Measurements from ENCODE around the gene TMEM235.
"Not testable (repeated sequence)": the region's sequence is repeated elsewhere in the genome, so short reads cannot be mapped to it uniquely, and the experiment has no call there.

Gene TMEM235

GRCh38 chr17:78251773-78252103 lies 20.3 kb downstream of the TMEM235 start:
- Histone ChIP-seq H3K4me1 (ENCODE audit: control insufficient read depth, insufficient read depth, low read length) (peaks cover 42% of the 10 kb centered on the region), H3K4me3 (ENCODE audit: low read depth, low read length) (no peak overlapping the region), H3K27ac (ENCODE audit: low read depth, low read length) (no peak overlapping the region), H3K9ac (ENCODE audit: low read length) (no peak overlapping the region), H3K36me3 (ENCODE audit: control insufficient read depth, insufficient read depth, low read length) (no peaks in the 10 kb centered on the region), H3K9me3 (ENCODE audit: control insufficient read depth, insufficient read depth, low read depth, low read length) (no peaks in the 10 kb centered on the region), H3K27me3 (ENCODE audit: control insufficient read depth, insufficient read depth, low read length) (no peaks in the 10 kb centered on the region)

GRCh38 chr17:78252111-78252634 lies 20.7 kb downstream of the TMEM235 start:
- Histone ChIP-seq H3K9ac (ENCODE audit: low read length) (no peak overlapping the region), H3K27me3 (ENCODE audit: control insufficient read depth, insufficient read depth, low read length) (no peaks in the 10 kb centered on the region), H3K4me1 (ENCODE audit: control insufficient read depth, insufficient read depth, low read length) (peaks cover 46% of the 10 kb centered on the region), H3K4me3 (ENCODE audit: low read depth, low read length) (no peak overlapping the region), H3K9me3 (ENCODE audit: control insufficient read depth, insufficient read depth, low read depth, low read length) (no peaks in the 10 kb centered on the region), H3K36me3 (ENCODE audit: control insufficient read depth, insufficient read depth, low read length) (no peaks in the 10 kb centered on the region), H3K27ac (ENCODE audit: low read depth, low read length) (no peak overlapping the region)

- no peak overlapping the region for H3K9ac ChIP-seq (ENCODE audit: low read length)
- H3K36me3 ChIP-seq (ENCODE audit: control insufficient read depth, insufficient read depth, low read length) = no peaks in the 10 kb centered on the region
- no peaks in the 10 kb centered on the region for H3K27me3 ChIP-seq (ENCODE audit: control insufficient read depth, insufficient read depth, low read length)
- no peak overlapping the region for H3K4me3 ChIP-seq (ENCODE audit: low read depth, low read length)
- peaks cover 54% of the 10 kb centered on the region for H3K4me1 ChIP-seq (ENCODE audit: control insufficient read depth, insufficient read depth, low read length)
- no peaks in the 10 kb centered on the region for H3K9me3 ChIP-seq (ENCODE audit: control insufficient read depth, insufficient read depth, low read depth, low read length)
- no peak overlapping the region for H3K27ac ChIP-seq (ENCODE audit: low read depth, low read length)
Measured at GRCh38 chr17:78252701-78253635, 21.5 kb downstream of the TMEM235 start.

DNA sequence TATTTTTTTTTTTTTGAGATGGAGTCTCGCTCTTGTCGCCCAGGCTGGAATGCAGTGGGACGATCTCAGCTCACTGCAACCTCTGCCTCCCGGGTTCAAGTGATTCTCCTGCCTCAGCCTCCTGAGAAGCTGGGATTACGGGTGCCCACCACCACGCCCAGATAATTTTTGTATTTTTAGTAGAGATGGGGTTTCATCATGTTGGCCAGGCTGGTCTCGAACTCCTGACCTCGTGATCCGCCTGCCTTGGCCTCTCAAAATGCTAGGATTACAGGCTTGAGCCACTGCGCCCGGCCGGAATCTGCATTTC lies 22.2 kb downstream of the TMEM235 start:
- 0 out of 2 replicates have a peak overlapping the region, but pooled peaks have one; percentile 96 for H3K27ac ChIP-seq (ENCODE audit: low read depth, low read length)
- H3K36me3 ChIP-seq (ENCODE audit: control insufficient read depth, insufficient read depth, low read length); H3K27me3 ChIP-seq (ENCODE audit: control insufficient read depth, insufficient read depth, low read length); H3K9me3 ChIP-seq (ENCODE audit: control insufficient read depth, insufficient read depth, low read depth, low read length): not testable (repeated sequence)
- H3K4me1 ChIP-seq (ENCODE audit: control insufficient read depth, insufficient read depth, low read length) = peaks cover 60% of the 10 kb centered on the region
- peak overlapping the region; percentile 90 for H3K9ac ChIP-seq (ENCODE audit: low read length)
- H3K4me3 ChIP-seq (ENCODE audit: low read depth, low read length) = peak overlapping the region; percentile 89

- peaks cover 63% of the 10 kb centered on the region for H3K4me1 ChIP-seq (ENCODE audit: control insufficient read depth, insufficient read depth, low read length)
Measured at GRCh38 chr17:78253946-78254672, 22.7 kb downstream of the TMEM235 start.

GRCh38 chr17:78255029-78255656 lies 23.7 kb downstream of the TMEM235 start:
- H3K27ac ChIP-seq (ENCODE audit: low read depth, low read length) = no peak overlapping the region
- H3K9ac ChIP-seq (ENCODE audit: low read length) = no peak overlapping the region
- H3K27me3 ChIP-seq (ENCODE audit: control insufficient read depth, insufficient read depth, low read length) = no peaks in the 10 kb centered on the region
- no peak overlapping the region for H3K4me3 ChIP-seq (ENCODE audit: low read depth, low read length)
- no peaks in the 10 kb centered on the region for H3K9me3 ChIP-seq (ENCODE audit: control insufficient read depth, insufficient read depth, low read depth, low read length)
- no peaks in the 10 kb centered on the region for H3K36me3 ChIP-seq (ENCODE audit: control insufficient read depth, insufficient read depth, low read length)
- H3K4me1 ChIP-seq (ENCODE audit: control insufficient read depth, insufficient read depth, low read length) = peaks cover 56% of the 10 kb centered on the region

More at GRCh38 chr17:78253946-78254672, 22.7 kb downstream of the TMEM235 start:
- H3K4me3 ChIP-seq (ENCODE audit: low read depth, low read length) = peak overlapping the region; percentile 89
- no peaks in the 10 kb centered on the region for H3K36me3 ChIP-seq (ENCODE audit: control insufficient read depth, insufficient read depth, low read length)
- H3K27ac ChIP-seq (ENCODE audit: low read depth, low read length) = peak overlapping the region; percentile 96
- H3K9ac ChIP-seq (ENCODE audit: low read length) = peak overlapping the region; percentile 90
- no peaks in the 10 kb centered on the region for H3K27me3 ChIP-seq (ENCODE audit: control insufficient read depth, insufficient read depth, low read length)
- no peaks in the 10 kb centered on the region for H3K9me3 ChIP-seq (ENCODE audit: control insufficient read depth, insufficient read depth, low read depth, low read length)

DNA sequence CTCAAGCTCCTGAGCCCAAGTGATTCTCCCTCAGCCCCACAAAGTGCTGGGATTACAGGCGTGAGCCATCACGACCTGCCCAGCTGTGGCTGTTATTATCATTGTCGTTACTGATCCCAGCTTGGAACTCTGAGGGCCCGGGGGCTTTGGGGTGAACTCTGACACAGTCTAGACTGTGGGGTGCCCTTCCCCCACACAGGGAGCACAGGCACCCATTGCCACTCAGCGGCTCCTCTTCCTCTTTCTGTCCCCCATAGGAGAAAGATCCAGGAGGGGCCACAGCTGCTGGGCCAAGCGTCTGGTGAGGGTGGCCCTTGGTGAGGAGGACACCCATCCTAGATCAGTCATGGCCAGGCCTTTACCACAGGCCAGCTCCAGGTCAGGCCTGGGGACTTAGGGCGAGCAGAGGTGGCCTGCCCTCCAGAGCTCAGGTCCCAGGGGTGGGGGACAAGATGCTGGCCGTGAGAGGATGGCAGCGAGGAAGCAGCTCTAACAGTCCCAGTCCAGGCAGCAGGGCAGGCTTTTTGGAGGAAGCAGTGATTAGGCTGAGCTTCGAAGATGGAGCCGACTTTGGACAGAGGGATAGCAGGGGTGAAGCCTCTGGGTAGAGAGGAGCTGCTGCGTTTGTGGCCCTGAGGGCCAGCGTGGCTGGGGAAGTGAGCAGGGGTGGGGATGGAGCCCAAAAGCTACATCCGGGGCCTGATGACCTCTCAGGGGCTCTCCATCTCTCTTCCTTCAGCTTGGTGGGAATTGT lies 24.7 kb downstream of the TMEM235 start:
- H3K27me3 ChIP-seq (ENCODE audit: control insufficient read depth, insufficient read depth, low read length) = no peaks in the 10 kb centered on the region

GRCh38 chr17:78256707-78257591 lies 25.5 kb downstream of the TMEM235 start:
- Histone ChIP-seq H3K9ac (ENCODE audit: low read length) (peak overlapping the region; percentile 55), H3K4me3 (ENCODE audit: low read depth, low read length) (no peak overlapping the region), H3K27ac (ENCODE audit: low read depth, low read length) (peak overlapping the region; percentile 63; the same call in 1 of the 2 replicates)

More for the DNA sequence above, 24.7 kb downstream of the TMEM235 start:
- Histone ChIP-seq H3K9ac (ENCODE audit: low read length) (peak overlapping the region; percentile 17), H3K4me3 (ENCODE audit: low read depth, low read length) (no peak overlapping the region), H3K9me3 (ENCODE audit: control insufficient read depth, insufficient read depth, low read depth, low read length) (no peaks in the 10 kb centered on the region), H3K27ac (ENCODE audit: low read depth, low read length) (peak overlapping the region; percentile 17; the same call in 1 of the 2 replicates), H3K36me3 (ENCODE audit: control insufficient read depth, insufficient read depth, low read length) (no peaks in the 10 kb centered on the region), H3K4me1 (ENCODE audit: control insufficient read depth, insufficient read depth, low read length) (peaks cover 48% of the 10 kb centered on the region)

DNA sequence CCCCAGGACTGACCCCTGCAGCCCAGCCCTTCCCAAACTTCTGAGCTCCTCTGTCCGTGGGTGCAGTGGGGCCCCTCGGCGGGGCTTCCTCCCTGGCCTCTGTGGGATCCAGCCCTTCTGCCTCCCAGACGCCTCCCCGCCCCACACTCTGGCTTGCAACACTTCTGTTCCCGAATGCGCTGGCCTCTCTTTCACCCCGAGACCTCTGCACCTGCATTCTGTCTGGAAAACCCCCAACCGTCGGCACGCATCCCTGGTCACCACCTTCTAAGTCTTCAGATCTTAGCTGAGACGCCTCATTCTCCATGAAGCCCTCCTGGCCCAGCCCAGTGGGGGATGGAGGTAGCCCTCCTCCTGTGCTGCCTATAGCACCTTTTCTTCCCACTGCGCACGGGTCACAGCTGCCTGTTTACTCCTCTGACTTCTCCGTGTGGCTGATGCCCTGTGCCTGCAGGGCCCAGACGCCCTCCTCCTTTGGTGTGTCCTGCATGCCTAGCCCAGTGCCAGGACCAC lies 26.4 kb downstream of the TMEM235 start:
- H3K4me3 ChIP-seq (ENCODE audit: low read depth, low read length) = no peak overlapping the region
- H3K36me3 ChIP-seq (ENCODE audit: control insufficient read depth, insufficient read depth, low read length) = no peaks in the 10 kb centered on the region
- no peak overlapping the region; the same call in 1 of the 2 replicates for H3K27ac ChIP-seq (ENCODE audit: low read depth, low read length)

More at GRCh38 chr17:78256707-78257591, 25.5 kb downstream of the TMEM235 start:
- no peaks in the 10 kb centered on the region for H3K27me3 ChIP-seq (ENCODE audit: control insufficient read depth, insufficient read depth, low read length)
- no peaks in the 10 kb centered on the region for H3K36me3 ChIP-seq (ENCODE audit: control insufficient read depth, insufficient read depth, low read length)
- H3K9me3 ChIP-seq (ENCODE audit: control insufficient read depth, insufficient read depth, low read depth, low read length) = no peaks in the 10 kb centered on the region
- H3K4me1 ChIP-seq (ENCODE audit: control insufficient read depth, insufficient read depth, low read length) = peaks cover 42% of the 10 kb centered on the region

More for the DNA sequence above, 26.4 kb downstream of the TMEM235 start:
- no peaks in the 10 kb centered on the region for H3K27me3 ChIP-seq (ENCODE audit: control insufficient read depth, insufficient read depth, low read length)
- H3K4me1 ChIP-seq (ENCODE audit: control insufficient read depth, insufficient read depth, low read length) = peaks cover 41% of the 10 kb centered on the region
- H3K9me3 ChIP-seq (ENCODE audit: control insufficient read depth, insufficient read depth, low read depth, low read length) = no peaks in the 10 kb centered on the region
- H3K9ac ChIP-seq (ENCODE audit: low read length) = peak overlapping the region; percentile 1
